NCI-H446 (cell line): Measurements from ENCODE around the gene EDN1.

Experiments
- DNase-seq, 2 experiments: peaks; one replicate each; lab custom pipeline; 2025; lab: John Stamatoyannopoulos, UW

The EDN1 gene

GRCh38 chr6:12289933-12290820 is at the start of gene EDN1:
Gene EDN1, plus strand, starts transcription at chr6:12290361. Its CDS starts 269 bp downstream, at chr6:12290630.
- peak in 1 of 2 experiments; percentile 60 for DNase-seq

- DNase-seq, result no peak
Measured at GRCh38 chr6:12241493-12242175, 48.5 kb upstream of the EDN1 start.

- DNase-seq, result no peak
Measured at GRCh38 chr6:12243169-12243568, 47.0 kb upstream of the EDN1 start.

GRCh38 chr6:12245360-12245759 is 44.8 kb upstream of the EDN1 start:
- DNase-seq, result no peak

- DNase-seq, result no peak
Measured at GRCh38 chr6:12245763-12246718, 44.1 kb upstream of the EDN1 start.

GRCh38 chr6:12246900-12247299 is 43.3 kb upstream of the EDN1 start:
- no peak for DNase-seq

- no peak for DNase-seq
Measured at GRCh38 chr6:12249541-12250382, 40.4 kb upstream of the EDN1 start.

- DNase-seq, result no peak
Measured at GRCh38 chr6:12250383-12250770, 39.8 kb upstream of the EDN1 start.

- DNase-seq, result no peak
Measured at GRCh38 chr6:12254210-12254609, 36.0 kb upstream of the EDN1 start.

- no peak for DNase-seq
Measured at GRCh38 chr6:12258191-12258590, 32.0 kb upstream of the EDN1 start.

GRCh38 chr6:12258591-12259075 is 31.5 kb upstream of the EDN1 start:
- no peak for DNase-seq

- no peak for DNase-seq
Measured at GRCh38 chr6:12260458-12261093, 29.6 kb upstream of the EDN1 start.

- no peak for DNase-seq
Measured at GRCh38 chr6:12261502-12261901, 28.7 kb upstream of the EDN1 start.

GRCh38 chr6:12262236-12263061 is 27.7 kb upstream of the EDN1 start:
- no peak for DNase-seq

- DNase-seq, result no peak
Measured at GRCh38 chr6:12263403-12263802, 26.8 kb upstream of the EDN1 start.

- no peak for DNase-seq
Measured at GRCh38 chr6:12264671-12265070, 25.5 kb upstream of the EDN1 start.

- no peak for DNase-seq
Measured at GRCh38 chr6:12265296-12265695, 24.9 kb upstream of the EDN1 start.

GRCh38 chr6:12265791-12266190 is 24.4 kb upstream of the EDN1 start:
- no peak for DNase-seq

GRCh38 chr6:12266571-12266970 is 23.6 kb upstream of the EDN1 start:
- DNase-seq, result no peak

GRCh38 chr6:12269110-12269509 is 21.1 kb upstream of the EDN1 start:
- no peak for DNase-seq
